DOHH2 (cell line): ENCODE results near the gene CDH5.

Source experiments
- H3F3A ChIP-seq: fragments of 200-600 bp; sonication (generic), shearing (Covaris generic); 2 replicates; pipeline ENCODE4 v1.6.0; 2016; ENCODE audit warnings: antibody characterized with exemption, mild to moderate bottlenecking; ENCODE audit not compliant: control insufficient read depth, insufficient read depth
- H3K27ac ChIP-seq: fragments of 200-600 bp; sonication (generic); 2 replicates; pipeline ENCODE4 v1.5.1; 2014; ENCODE audit warnings: low read depth, mild to moderate bottlenecking, low read length, moderate library complexity
- H3K27me3 ChIP-seq: fragments of 200-600 bp; sonication (generic); 2 replicates; pipeline ENCODE4 v1.6.1; 2014; ENCODE audit warnings: mild to moderate bottlenecking, low read length, mixed read lengths; ENCODE audit not compliant: control insufficient read depth
- H3K36me3 ChIP-seq: fragments of 200-600 bp; sonication (generic); 2 replicates; pipeline ENCODE4 v1.6.1; 2014; ENCODE audit warnings: mild to moderate bottlenecking, low read length, moderate library complexity, mixed read lengths; ENCODE audit not compliant: control insufficient read depth
- H3K4me1 ChIP-seq: fragments of 200-600 bp; sonication (generic); 2 replicates; pipeline ENCODE4 v1.6.1; 2014; ENCODE audit warnings: mild to moderate bottlenecking, low read length, mixed read lengths; ENCODE audit not compliant: control insufficient read depth
- H3K4me2 ChIP-seq: fragments of 200-600 bp; sonication (generic); 2 replicates; pipeline ENCODE4 v1.6.0; 2014; ENCODE audit warnings: mild to moderate bottlenecking, low read length, moderate library complexity
- H3K4me3 ChIP-seq: fragments of 200-600 bp; sonication (generic); 2 replicates; pipeline ENCODE4 v1.5.1; 2014; ENCODE audit warnings: mild to moderate bottlenecking, low read length, mixed read lengths
- H3K79me2 ChIP-seq: fragments of 200-600 bp; sonication (generic); 2 replicates; pipeline ENCODE4 v1.6.1; 2014; ENCODE audit warnings: mild to moderate bottlenecking, low read length, mixed read lengths; ENCODE audit not compliant: control insufficient read depth
- H3K9me2 ChIP-seq: fragments of 200-600 bp; sonication (generic); replicated peaks from 2 replicates; pipeline ENCODE4 v1.6.1; 2014; ENCODE audit warnings: mild to moderate bottlenecking, low read length, mixed read lengths; ENCODE audit not compliant: control insufficient read depth
- H3K9me3 ChIP-seq: fragments of 200-600 bp; sonication (generic); 2 replicates; pipeline ENCODE4 v1.6.1; 2014; ENCODE audit warnings: antibody characterized with exemption, low read length, mixed read lengths; ENCODE audit not compliant: control insufficient read depth, insufficient read depth
- H4K20me1 ChIP-seq: fragments of 200-600 bp; sonication (generic); 2 replicates; pipeline ENCODE4 v1.6.0; 2014; ENCODE audit warnings: low read depth, mild to moderate bottlenecking, antibody characterized with exemption, low read length, moderate library complexity; ENCODE audit not compliant: control insufficient read depth, insufficient read depth
- EZH2phosphoT487 ChIP-seq: fragments of 200-600 bp; sonication (generic); IDR thresholded peaks from 2 replicates; pipeline ENCODE4 v1.6.1; 2017; ENCODE audit warnings: borderline replicate concordance, mild to moderate bottlenecking, antibody characterized with exemption, low read length, moderate library complexity, mixed read lengths
- TF ChIP-seq, protein P1 (sequence below): fragments of 200-600 bp; sonication (generic); IDR thresholded peaks from one replicate; pipeline ENCODE4 v1.5.1; 2014; ENCODE audit warnings: antibody characterized with exemption, mild to moderate bottlenecking, low read depth, low read length; ENCODE audit not compliant: poor library complexity, severe bottlenecking

CDH5 gene

GRCh38 chr16:66427871-66428681 is 61.6 kb downstream of the CDH5 start:
- no peak overlapping the region for H3K4me3 ChIP-seq
- no peaks in the 10 kb centered on the region for H3K4me1 ChIP-seq
- peaks cover 5% of the 10 kb centered on the region; the same call in 1 of the 2 replicates for H3K27me3 ChIP-seq
- H3K36me3 ChIP-seq: no peaks in the 10 kb centered on the region
- no peaks in the 10 kb centered on the region for H3K9me2 ChIP-seq
- TF ChIP-seq, protein P1, sequence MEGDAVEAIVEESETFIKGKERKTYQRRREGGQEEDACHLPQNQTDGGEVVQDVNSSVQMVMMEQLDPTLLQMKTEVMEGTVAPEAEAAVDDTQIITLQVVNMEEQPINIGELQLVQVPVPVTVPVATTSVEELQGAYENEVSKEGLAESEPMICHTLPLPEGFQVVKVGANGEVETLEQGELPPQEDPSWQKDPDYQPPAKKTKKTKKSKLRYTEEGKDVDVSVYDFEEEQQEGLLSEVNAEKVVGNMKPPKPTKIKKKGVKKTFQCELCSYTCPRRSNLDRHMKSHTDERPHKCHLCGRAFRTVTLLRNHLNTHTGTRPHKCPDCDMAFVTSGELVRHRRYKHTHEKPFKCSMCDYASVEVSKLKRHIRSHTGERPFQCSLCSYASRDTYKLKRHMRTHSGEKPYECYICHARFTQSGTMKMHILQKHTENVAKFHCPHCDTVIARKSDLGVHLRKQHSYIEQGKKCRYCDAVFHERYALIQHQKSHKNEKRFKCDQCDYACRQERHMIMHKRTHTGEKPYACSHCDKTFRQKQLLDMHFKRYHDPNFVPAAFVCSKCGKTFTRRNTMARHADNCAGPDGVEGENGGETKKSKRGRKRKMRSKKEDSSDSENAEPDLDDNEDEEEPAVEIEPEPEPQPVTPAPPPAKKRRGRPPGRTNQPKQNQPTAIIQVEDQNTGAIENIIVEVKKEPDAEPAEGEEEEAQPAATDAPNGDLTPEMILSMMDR: no peak
- no peak for TF ChIP-seq EZH2phosphoT487
- no peaks in the 10 kb centered on the region for H3K79me2 ChIP-seq
- no peak overlapping the region for H3K27ac ChIP-seq
- no peak overlapping the region for H3K4me2 ChIP-seq
- H3F3A ChIP-seq: no peaks in the 10 kb centered on the region
- H4K20me1 ChIP-seq: no peaks in the 10 kb centered on the region
- H3K9me3 ChIP-seq: no peaks in the 10 kb centered on the region

DNA sequence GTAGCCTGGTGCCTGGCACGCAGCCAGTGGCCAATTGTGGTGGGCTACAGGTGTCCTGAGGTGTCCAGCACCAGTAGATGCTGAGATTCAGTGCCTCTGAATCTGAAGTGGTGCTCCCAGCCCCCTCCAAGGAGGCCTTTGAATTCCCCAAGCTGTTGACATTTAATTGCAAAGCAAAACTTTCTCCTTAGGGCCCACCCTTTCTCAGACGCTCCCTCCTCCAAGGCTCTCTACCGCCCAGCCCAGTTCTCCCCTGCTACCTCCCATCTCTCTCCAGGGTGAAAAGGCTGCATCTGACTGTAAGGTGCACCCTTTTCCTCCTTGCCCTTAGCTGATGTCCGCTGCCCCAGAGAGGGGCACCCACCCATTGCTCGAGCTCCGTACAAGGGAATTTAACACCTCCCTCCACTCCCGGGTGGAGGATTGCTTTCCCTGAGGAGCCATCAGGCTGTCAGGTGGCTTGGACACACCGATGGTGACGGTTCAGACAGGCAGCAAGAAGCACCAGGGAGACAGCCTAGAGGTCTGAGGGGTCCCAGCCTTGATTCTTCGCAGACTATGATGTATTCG is 62.3 kb downstream of the CDH5 start:
- no peak overlapping the region for H3K4me3 ChIP-seq
- no peaks in the 10 kb centered on the region for H3K9me2 ChIP-seq
- H3K27ac ChIP-seq: no peak overlapping the region
- no peaks in the 10 kb centered on the region for H3K4me1 ChIP-seq
- H3K27me3 ChIP-seq: peaks cover 7% of the 10 kb centered on the region; the same call in 1 of the 2 replicates
- no peak overlapping the region for H3K4me2 ChIP-seq
- no peak for TF ChIP-seq EZH2phosphoT487
- TF ChIP-seq, protein P1: no peak
- no peaks in the 10 kb centered on the region for H3K36me3 ChIP-seq
- no peaks in the 10 kb centered on the region for H3K9me3 ChIP-seq
- H3F3A ChIP-seq: no peaks in the 10 kb centered on the region
- H3K79me2 ChIP-seq: no peaks in the 10 kb centered on the region
- H4K20me1 ChIP-seq: no peaks in the 10 kb centered on the region

DNA sequence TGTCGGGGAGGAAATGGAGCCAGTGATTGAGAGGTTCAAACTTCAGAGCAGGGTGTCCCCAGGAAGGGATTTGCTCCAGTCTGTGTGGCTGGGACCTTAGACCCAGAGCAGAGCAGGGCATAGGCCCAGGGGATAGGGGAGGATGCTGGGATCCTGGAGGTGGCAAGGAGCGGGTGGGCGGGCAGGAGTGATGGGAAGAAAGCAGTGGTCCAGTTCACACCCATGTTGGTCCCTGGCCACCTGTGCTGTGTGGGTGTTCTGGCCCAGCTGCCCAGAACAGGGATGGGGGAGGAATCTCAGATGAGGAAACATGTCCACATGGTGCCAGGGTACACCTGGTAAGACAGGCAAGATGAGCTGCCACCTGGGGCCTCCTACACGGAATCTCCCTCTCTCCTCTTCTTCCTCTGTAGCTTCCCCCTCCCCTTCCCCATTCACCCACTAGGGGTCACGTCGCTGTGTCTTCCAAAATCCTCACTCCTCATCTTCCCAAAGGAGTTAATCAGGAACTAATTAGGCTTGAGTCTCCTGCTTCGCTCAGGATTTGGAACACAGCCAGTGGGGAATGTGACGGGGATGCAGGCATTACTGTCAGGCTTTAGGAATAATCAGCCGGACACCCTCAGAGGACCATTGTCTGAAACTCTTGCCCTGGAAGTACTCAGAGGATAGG is 62.9 kb downstream of the CDH5 start:
- Histone ChIP-seq H3K27me3 (peaks cover 7% of the 10 kb centered on the region; the same call in 1 of the 2 replicates), H3K4me2 (no peak overlapping the region), H4K20me1 (no peaks in the 10 kb centered on the region), H3K27ac (no peak overlapping the region), H3F3A (no peaks in the 10 kb centered on the region), H3K79me2 (no peaks in the 10 kb centered on the region), H3K4me1 (no peaks in the 10 kb centered on the region), H3K9me3 (no peaks in the 10 kb centered on the region), H3K4me3 (no peak overlapping the region), H3K9me2 (no peaks in the 10 kb centered on the region), H3K36me3 (no peaks in the 10 kb centered on the region)
- TF ChIP-seq, protein P1: no peak
- TF ChIP-seq EZH2phosphoT487: no peak
